ENCODE data around the gene CRTC1.
"Not testable (repeated sequence)": the region's sequence is repeated elsewhere in the genome, so short reads cannot be mapped to it uniquely, and the experiment has no call there.

Gene CRTC1

DNA sequence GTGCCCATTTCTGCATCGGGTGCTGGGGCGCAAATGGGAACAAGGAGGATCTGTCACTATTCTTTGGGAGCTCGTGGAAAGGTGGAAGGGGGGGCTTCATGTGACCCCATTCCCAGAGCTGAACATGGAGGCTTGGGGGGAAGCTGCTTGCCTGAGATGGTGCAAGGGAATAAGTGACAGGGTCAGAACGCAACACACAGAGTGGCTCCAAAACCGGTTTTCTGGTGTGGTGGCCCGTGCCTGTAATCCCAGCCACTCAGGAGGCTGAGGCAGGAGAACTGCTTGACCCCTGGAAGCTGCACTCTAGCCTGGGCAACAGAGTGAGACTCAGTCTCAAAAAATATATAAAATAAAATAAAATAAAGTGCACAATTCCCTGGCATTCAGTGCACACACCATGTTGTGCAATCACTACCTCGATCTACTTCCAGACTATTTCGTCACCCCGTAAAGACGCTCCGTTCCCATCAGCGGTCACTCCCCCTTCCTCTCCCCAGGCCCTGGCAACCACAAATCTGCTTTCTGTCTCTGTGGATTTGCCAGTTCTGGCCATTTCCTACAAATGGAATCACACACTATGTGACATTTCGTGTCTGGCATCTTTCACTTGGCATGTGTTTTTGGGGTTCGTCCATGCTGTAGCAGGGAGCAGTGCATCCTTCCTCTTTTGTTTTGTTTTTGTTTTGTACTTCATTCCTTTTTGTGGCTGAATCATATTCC is 125.8 kb downstream of the CRTC1 start:
- peak in 1 of 2 donors; percentile 28 for DNase-seq

DNA sequence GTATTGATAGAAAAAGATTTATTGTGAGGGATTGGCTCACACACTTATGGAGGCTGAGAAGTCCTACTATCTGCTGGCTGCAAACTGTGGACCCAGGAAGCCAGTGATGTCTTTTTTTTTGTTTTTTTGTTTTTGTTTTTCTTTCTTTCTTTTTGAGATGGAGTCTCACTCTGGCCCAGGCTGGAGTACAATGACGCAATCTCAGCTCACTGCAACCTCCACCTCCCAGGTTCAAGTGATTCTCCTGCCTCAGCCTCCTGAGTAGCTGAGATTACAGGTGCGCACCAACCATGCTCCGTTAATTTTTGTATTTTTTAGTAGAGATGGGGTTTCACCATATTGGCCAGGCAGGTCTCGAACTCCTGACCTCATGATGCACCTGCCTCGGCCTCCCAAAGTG is 128.2 kb downstream of the CRTC1 start:
- not testable (repeated sequence) for DNase-seq

DNA sequence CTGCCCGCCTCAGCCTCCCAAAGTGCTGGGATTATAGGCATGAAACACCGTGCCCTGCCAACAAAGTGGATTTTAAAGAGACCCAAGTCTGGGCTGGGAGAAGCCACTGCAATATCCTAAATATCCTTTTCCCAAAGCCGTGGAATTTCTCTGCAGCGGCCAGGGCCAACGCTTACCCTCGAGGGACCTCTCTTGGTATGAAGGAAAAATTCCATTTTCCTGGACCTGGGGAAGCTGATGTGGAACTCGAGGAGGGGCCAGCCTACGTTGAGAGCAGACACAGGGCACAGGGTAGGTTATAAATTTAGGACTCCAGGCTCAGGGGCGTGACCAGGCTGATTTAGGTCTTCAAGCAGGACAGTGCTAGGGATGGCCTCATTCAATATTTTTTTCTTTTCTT is 130.6 kb downstream of the CRTC1 start:
- DNase-seq: no peak

DNA sequence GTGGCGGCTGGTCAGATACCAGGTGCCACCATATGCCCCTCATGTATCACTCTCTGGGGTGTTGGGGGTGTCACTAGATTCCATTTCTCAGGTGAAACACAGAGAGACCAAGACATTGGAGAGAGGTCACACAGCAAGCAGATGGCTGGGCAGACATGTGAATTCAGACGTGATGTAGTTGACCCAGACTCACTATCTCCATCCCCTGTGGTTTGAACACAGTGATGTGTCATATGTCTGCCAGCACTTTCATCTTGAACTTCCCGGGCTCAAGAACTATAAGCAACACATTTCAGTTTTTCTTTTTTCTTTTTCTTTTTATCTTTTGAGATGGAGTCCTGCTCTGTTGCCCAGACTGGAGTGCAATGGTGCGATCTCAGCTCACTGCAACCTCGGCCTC is 132.2 kb downstream of the CRTC1 start:
- no peak for DNase-seq

DNA sequence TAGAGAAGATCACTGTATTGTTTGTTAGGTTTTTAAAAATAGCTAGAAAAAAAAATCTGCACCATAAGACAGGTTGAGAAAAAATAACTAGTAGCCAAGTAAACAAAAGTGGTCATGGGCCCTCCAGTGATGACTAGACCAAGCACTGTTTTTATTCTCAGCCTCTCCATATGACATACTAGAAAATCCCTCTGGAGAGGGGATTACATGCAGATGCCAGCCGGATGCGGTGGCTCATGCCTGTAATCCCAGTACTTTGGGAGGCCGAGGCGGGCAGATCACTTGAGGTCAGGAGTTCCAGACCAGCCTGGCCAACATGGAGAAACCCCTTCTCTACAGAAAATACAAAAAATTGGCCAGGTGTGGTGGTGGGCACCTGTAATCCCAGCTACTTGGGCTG is 133.2 kb downstream of the CRTC1 start:
- DNase-seq: not testable (repeated sequence)

DNA sequence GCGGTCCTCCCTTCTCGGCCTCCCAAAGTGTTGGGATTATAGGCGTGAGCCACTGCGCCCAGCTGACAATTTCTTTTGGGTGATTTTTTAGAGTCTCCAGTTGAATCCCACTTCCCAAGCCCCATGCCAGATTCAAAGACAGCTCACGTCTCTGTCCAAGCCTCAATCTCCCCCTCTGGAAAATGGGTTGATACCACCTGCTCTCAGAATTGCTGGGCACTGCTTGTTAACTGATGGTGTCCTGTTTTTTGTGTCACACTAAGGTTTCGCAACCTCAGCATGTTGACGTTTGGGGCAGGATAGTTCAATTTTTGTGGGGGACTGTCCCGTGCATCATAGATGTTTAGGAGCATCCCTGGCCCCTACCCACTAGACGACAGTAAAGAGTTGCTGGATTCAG is 134.1 kb downstream of the CRTC1 start:
- DNase-seq: no peak

DNA sequence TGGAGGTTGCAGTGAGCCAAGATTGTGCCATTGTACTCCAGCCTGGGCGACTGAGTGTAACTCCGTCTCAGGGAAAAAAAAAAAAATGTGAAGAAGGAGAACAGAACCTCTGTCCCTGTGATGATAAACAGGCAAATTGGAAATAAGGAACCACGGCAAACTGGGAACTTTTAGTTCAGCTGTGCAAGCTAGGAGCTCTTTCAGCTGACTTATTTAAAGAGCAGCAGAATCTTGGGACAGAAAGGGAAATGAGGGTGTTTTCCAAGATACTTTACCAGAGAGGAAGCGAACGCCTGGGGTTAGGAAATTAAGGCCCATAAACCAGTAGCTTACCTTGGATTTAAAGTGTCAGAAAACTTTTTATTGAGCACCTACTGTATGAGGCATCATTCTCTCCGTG is 145.3 kb downstream of the CRTC1 start:
- DNase-seq: peak; percentile 47 to 66

DNA sequence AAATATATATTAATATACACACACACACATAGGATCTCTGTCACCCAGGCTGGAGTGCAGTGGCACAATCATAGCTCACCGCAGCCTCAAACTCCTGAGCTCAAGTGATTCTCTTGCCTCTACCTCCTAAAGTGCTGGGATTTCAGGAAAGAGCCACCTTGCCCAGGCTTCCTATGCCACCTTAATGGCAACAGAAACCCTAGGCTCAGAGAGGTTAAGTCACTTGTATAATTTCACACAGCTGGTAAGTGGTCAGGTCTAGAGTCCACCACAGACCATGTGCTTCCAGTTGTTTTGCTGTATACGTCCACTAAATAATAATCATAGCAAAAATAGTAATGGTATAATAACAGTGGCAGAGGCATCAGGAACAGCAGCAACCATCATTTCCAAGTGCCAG is 147.0 kb downstream of the CRTC1 start:
- no peak for DNase-seq

DNA sequence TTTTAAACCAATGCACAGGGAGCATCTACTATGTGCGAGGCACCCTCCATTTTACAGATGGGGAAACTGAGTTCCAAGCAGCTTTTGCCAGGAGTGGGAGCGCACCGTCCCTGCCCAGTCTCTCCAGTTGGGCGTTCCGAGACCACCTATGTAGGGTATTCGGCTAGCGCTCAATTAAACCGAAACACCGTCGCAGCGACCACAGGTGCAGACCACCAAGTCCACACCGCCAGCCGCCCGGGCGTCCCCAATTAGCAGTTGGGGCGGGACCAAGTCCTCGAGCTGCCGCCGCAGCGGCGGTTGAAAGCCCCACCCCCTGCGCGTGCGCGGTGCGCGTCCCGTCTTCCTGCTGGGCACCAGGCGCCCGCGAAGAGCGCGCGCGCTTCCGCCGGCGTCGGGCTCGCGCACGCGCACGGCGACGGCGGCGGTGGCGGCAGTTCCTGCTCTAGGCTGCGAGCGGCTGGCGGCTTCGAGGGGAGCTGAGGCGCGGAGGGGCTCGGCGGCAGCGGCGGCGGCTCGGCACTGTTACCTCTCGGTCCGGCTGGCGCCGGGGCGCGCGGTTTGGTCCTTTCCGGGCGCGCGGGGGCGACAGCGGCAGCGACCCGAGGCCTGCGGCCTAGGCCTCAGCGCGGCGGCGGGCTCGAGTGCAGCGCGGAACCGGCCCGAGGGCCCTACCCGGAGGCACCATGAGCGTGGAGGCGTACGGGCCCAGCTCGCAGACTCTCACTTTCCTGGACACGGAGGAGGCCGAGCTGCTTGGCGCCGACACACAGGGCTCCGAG is 148.2 kb downstream of the CRTC1 start, which contains the start of gene UPF1:
Gene UPF1, plus strand, starts transcription at position 436 of the 782 bp plus-strand sequence. Its CDS starts 251 bp downstream, at position 687.
- DNase-seq: peak; percentile 86 to 93
